ENCODE results near the gene PAIP2B.

PAIP2B gene

GRCh38 chr2:71252862-71253261 is 26.0 kb upstream of the PAIP2B start:
- Histone ChIP-seq H3K4me3 (ENCODE audit: low read length) (no peak overlapping the region), H3K36me3 (replicated peaks; ENCODE audit: insufficient read depth, low read length) (no peaks in the 10 kb centered on the region), H3K4me1 (ENCODE audit: low read length) (peaks cover 5% of the 10 kb centered on the region; the same call in 1 of the 2 replicates), H2AFZ (ENCODE audit: low read length) (no peak overlapping the region), H3K4me2 (ENCODE audit: low read depth, low read length) (no peak overlapping the region), H3K27me3 (replicated peaks; ENCODE audit: insufficient read depth, low read length) (no peaks in the 10 kb centered on the region), H3K27ac (ENCODE audit: low read length) (no peak overlapping the region), H3K9ac (ENCODE audit: low read length) (no peak overlapping the region), H3K9me2 (replicated peaks; ENCODE audit: insufficient read depth, low read length) (no peaks in the 10 kb centered on the region), H3K9me3 (replicated peaks; ENCODE audit: insufficient read depth, low read length) (no peaks in the 10 kb centered on the region), H3K79me2 (ENCODE audit: low read length) (no peaks in the 10 kb centered on the region), H4K20me1 (ENCODE audit: insufficient read depth, low read length) (no peaks in the 10 kb centered on the region), H3F3A (ENCODE audit: insufficient read depth, low read length) (no peaks in the 10 kb centered on the region; the same call in 1 of the 2 replicates)
- no peak for TF ChIP-seq EZH2 (optimal IDR thresholded peaks at IDR 0.05; ENCODE audit: low read depth, low read length)
- TF ChIP-seq EZH2phosphoT487 (IDR thresholded peaks at IDR 0.05; ENCODE audit: low read length): no peak
- no peak for DNase-seq

GRCh38 chr2:71250935-71251334 is 24.0 kb upstream of the PAIP2B start:
- Histone ChIP-seq H4K20me1 (ENCODE audit: insufficient read depth, low read length) (no peaks in the 10 kb centered on the region), H2AFZ (ENCODE audit: low read length) (no peak overlapping the region), H3K4me3 (ENCODE audit: low read length) (no peak overlapping the region), H3K36me3 (replicated peaks; ENCODE audit: insufficient read depth, low read length) (no peaks in the 10 kb centered on the region), H3K4me1 (ENCODE audit: low read length) (peaks cover 5% of the 10 kb centered on the region; the same call in 1 of the 2 replicates), H3K4me2 (ENCODE audit: low read depth, low read length) (no peak overlapping the region), H3K79me2 (ENCODE audit: low read length) (no peaks in the 10 kb centered on the region), H3K9ac (ENCODE audit: low read length) (no peak overlapping the region), H3K9me3 (replicated peaks; ENCODE audit: insufficient read depth, low read length) (no peaks in the 10 kb centered on the region), H3F3A (ENCODE audit: insufficient read depth, low read length) (no peaks in the 10 kb centered on the region; the same call in 1 of the 2 replicates), H3K27ac (ENCODE audit: low read length) (no peak overlapping the region), H3K27me3 (replicated peaks; ENCODE audit: insufficient read depth, low read length) (no peaks in the 10 kb centered on the region), H3K9me2 (replicated peaks; ENCODE audit: insufficient read depth, low read length) (no peaks in the 10 kb centered on the region)
- no peak for DNase-seq
- no peak for TF ChIP-seq EZH2 (optimal IDR thresholded peaks at IDR 0.05; ENCODE audit: low read depth, low read length)
- TF ChIP-seq CTCF (IDR thresholded peaks at IDR 0.05; ENCODE audit: low read length): no peak
- no peak for TF ChIP-seq EZH2phosphoT487 (IDR thresholded peaks at IDR 0.05; ENCODE audit: low read length)

- H3K9me2 ChIP-seq (replicated peaks; ENCODE audit: insufficient read depth, low read length): no peaks in the 10 kb centered on the region
- no peaks in the 10 kb centered on the region for H3K79me2 ChIP-seq (ENCODE audit: low read length)
- no peaks in the 10 kb centered on the region for H4K20me1 ChIP-seq (ENCODE audit: insufficient read depth, low read length)
- no peaks in the 10 kb centered on the region for H3K36me3 ChIP-seq (replicated peaks; ENCODE audit: insufficient read depth, low read length)
- no peak overlapping the region for H2AFZ ChIP-seq (ENCODE audit: low read length)
- no peak overlapping the region for H3K9ac ChIP-seq (ENCODE audit: low read length)
- TF ChIP-seq EZH2phosphoT487 (IDR thresholded peaks at IDR 0.05; ENCODE audit: low read length): no peak
- TF ChIP-seq CTCF (IDR thresholded peaks at IDR 0.05; ENCODE audit: low read length): no peak
- TF ChIP-seq EZH2 (optimal IDR thresholded peaks at IDR 0.05; ENCODE audit: low read depth, low read length): no peak
- H3K4me2 ChIP-seq (ENCODE audit: low read depth, low read length): no peak overlapping the region
- no peaks in the 10 kb centered on the region for H3K9me3 ChIP-seq (replicated peaks; ENCODE audit: insufficient read depth, low read length)
- peaks cover 21% of the 10 kb centered on the region for H3K4me1 ChIP-seq (ENCODE audit: low read length)
- H3F3A ChIP-seq (ENCODE audit: insufficient read depth, low read length): no peaks in the 10 kb centered on the region; the same call in 1 of the 2 replicates
- H3K4me3 ChIP-seq (ENCODE audit: low read length): no peak overlapping the region
- no peak overlapping the region for H3K27ac ChIP-seq (ENCODE audit: low read length)
- H3K27me3 ChIP-seq (replicated peaks; ENCODE audit: insufficient read depth, low read length): no peaks in the 10 kb centered on the region
- no peak for DNase-seq
Observed at GRCh38 chr2:71244302-71244660, 17.4 kb upstream of the PAIP2B start.

- H3K9ac ChIP-seq (ENCODE audit: low read length): no peak overlapping the region
- H3K79me2 ChIP-seq (ENCODE audit: low read length): no peaks in the 10 kb centered on the region
- H3K27ac ChIP-seq (ENCODE audit: low read length): no peak overlapping the region
- H3F3A ChIP-seq (ENCODE audit: insufficient read depth, low read length): no peaks in the 10 kb centered on the region; the same call in 1 of the 2 replicates
- peaks cover 21% of the 10 kb centered on the region for H3K4me1 ChIP-seq (ENCODE audit: low read length)
- no peak overlapping the region for H2AFZ ChIP-seq (ENCODE audit: low read length)
- H3K4me2 ChIP-seq (ENCODE audit: low read depth, low read length): no peak overlapping the region
- H3K4me3 ChIP-seq (ENCODE audit: low read length): no peak overlapping the region
- no peaks in the 10 kb centered on the region for H3K36me3 ChIP-seq (replicated peaks; ENCODE audit: insufficient read depth, low read length)
- no peaks in the 10 kb centered on the region for H4K20me1 ChIP-seq (ENCODE audit: insufficient read depth, low read length)
- no peak for TF ChIP-seq EZH2 (optimal IDR thresholded peaks at IDR 0.05; ENCODE audit: low read depth, low read length)
- no peak for TF ChIP-seq EZH2phosphoT487 (IDR thresholded peaks at IDR 0.05; ENCODE audit: low read length)
- no peak for TF ChIP-seq CTCF (IDR thresholded peaks at IDR 0.05; ENCODE audit: low read length)
- no peaks in the 10 kb centered on the region for H3K9me3 ChIP-seq (replicated peaks; ENCODE audit: insufficient read depth, low read length)
- DNase-seq: no peak
- no peaks in the 10 kb centered on the region for H3K9me2 ChIP-seq (replicated peaks; ENCODE audit: insufficient read depth, low read length)
- no peaks in the 10 kb centered on the region for H3K27me3 ChIP-seq (replicated peaks; ENCODE audit: insufficient read depth, low read length)
Observed at GRCh38 chr2:71243634-71244301, 16.9 kb upstream of the PAIP2B start.
